Duodenal mucosa (tissue), 2 donors: ENCODE measurements around the gene STX2.
"Not testable (repeated sequence)": the region's sequence is repeated elsewhere in the genome, so short reads cannot be mapped to it uniquely, and the experiment has no call there.

Experiments used
- H3K27ac ChIP-seq: one replicate; pipeline ENCODE4 v1.7.0; 2013; ENCODE audit warnings: low read depth, low read length
- H3K27me3 ChIP-seq, 2 donors: one replicate each; pipeline ENCODE4 v1.7.0; 2013; ENCODE audit warnings: low read length in 2 of 2, control low read depth in 1 of 2; ENCODE audit not compliant: insufficient read depth in 2 of 2, control insufficient read depth in 1 of 2
- H3K36me3 ChIP-seq, 2 donors: one replicate each; pipeline ENCODE4 v1.7.0; 2013; ENCODE audit warnings: low read length in 2 of 2, control low read depth in 1 of 2; ENCODE audit not compliant: insufficient read depth in 2 of 2, control insufficient read depth in 1 of 2
- H3K4me1 ChIP-seq, 2 donors: one replicate each; pipeline ENCODE4 v1.7.0; 2013; ENCODE audit warnings: low read length in 2 of 2, control low read depth in 1 of 2; ENCODE audit not compliant: insufficient read depth in 2 of 2, control insufficient read depth in 1 of 2
- H3K4me3 ChIP-seq, 2 donors: one replicate each; pipeline ENCODE4 v1.7.0; 2013; ENCODE audit warnings: low read length in 2 of 2, low read depth in 1 of 2
- H3K9ac ChIP-seq, 2 donors: one replicate each; pipeline ENCODE4 v1.7.0; 2013; ENCODE audit warnings: low read length in 2 of 2, low read depth in 1 of 2
- H3K9me3 ChIP-seq, 2 donors: one replicate each; pipeline ENCODE4 v1.7.0; 2013; ENCODE audit warnings: low read length in 2 of 2, control low read depth in 1 of 2; ENCODE audit not compliant: control insufficient read depth in 1 of 2

Gene STX2

GRCh38 chr12:130849561-130850417 is 10.7 kb upstream of the STX2 start:
- no peak overlapping the region for H3K27ac ChIP-seq
- H3K9ac ChIP-seq = no peak overlapping the region
- no peaks in the 10 kb centered on the region for H3K36me3 ChIP-seq
- no peak overlapping the region for H3K4me3 ChIP-seq
- no peaks in the 10 kb centered on the region for H3K9me3 ChIP-seq
- H3K27me3 ChIP-seq = no peaks in the 10 kb centered on the region
- peaks cover 0 to 5% of the 10 kb centered on the region in 2 donors for H3K4me1 ChIP-seq

DNA sequence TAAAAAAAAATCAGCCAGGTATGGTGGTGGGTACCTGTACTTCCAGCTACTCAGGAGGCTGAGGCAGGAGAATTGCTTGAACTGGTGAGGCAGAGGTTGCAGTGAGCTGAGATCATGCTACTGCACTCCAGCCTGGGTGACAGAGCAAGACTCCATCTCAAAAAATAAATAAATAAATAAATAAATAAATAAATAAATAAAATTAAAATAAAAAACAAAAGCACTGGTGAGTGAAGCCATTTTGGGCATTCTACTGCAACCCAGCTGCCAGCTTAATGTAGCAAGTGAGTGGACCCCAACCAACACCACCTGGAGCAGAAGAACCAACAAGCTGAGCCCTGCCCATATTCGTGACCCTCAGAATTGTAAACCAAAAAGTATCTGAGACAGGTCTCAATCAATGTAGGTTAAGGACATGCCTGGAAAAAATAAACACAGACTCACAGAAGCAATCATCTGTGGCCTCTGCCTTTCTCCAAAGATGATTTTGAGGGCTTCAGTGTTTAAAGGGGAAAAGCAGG is 9.8 kb upstream of the STX2 start:
- H3K4me3 ChIP-seq, H3K9me3 ChIP-seq, H3K4me1 ChIP-seq, H3K36me3 ChIP-seq, H3K27ac ChIP-seq, H3K27me3 ChIP-seq, H3K9ac ChIP-seq: not testable (repeated sequence)

DNA sequence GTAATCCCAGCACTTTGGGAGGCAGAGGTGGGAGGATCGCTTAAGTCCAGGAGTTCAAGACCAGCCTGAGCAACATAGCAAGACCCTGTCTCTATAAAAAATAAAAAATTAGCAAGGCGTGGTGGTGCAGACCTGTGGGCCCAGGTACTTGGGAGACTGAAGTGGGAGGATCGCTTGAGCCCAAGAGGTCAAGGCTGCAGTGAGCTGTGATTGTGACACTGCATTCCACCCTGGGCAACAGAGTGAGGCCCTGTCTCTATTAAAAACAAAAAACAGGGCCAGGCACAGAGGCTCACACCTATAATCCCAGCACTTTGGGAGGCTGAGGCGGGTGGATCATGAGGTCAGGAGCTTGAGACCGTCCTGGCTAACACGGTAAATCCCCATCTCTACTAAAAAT is 9.1 kb upstream of the STX2 start:
- H3K9me3 ChIP-seq, H3K27ac ChIP-seq, H3K36me3 ChIP-seq, H3K4me1 ChIP-seq, H3K27me3 ChIP-seq, H3K4me3 ChIP-seq, H3K9ac ChIP-seq: not testable (repeated sequence)

- Histone ChIP-seq H3K9ac (no peak overlapping the region), H3K4me1 (peaks cover 0 to 5% of the 10 kb centered on the region in 2 donors), H3K9me3 (no peaks in the 10 kb centered on the region), H3K27me3 (no peaks in the 10 kb centered on the region), H3K36me3 (no peaks in the 10 kb centered on the region), H3K4me3 (no peak overlapping the region), H3K27ac (no peak overlapping the region)
Observed at GRCh38 chr12:130847112-130847511, 8.1 kb upstream of the STX2 start.

DNA sequence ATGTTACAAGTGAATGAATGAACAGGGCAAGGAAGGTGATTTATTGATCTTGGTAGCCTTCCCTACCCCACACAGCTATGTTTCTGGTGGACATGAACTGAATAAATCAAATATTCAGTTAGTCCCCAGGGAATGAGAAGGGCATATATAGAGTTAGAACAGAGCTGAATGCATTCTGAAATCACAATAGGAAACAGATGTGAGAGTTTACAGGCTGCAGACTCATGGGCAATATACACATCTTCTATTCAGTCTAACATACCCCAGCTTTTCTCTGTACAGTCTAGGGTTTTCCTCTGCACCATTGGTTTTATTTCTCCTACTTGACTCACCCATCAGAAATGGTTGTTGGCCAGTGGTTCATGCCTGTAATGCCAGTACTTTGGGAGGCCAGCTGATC is 7.3 kb upstream of the STX2 start:
- Histone ChIP-seq H3K9me3 (no peaks in the 10 kb centered on the region), H3K9ac (no peak overlapping the region), H3K4me1 (peaks cover 0 to 5% of the 10 kb centered on the region in 2 donors), H3K36me3 (no peaks in the 10 kb centered on the region), H3K27ac (no peak overlapping the region), H3K27me3 (no peaks in the 10 kb centered on the region), H3K4me3 (no peak overlapping the region)

DNA sequence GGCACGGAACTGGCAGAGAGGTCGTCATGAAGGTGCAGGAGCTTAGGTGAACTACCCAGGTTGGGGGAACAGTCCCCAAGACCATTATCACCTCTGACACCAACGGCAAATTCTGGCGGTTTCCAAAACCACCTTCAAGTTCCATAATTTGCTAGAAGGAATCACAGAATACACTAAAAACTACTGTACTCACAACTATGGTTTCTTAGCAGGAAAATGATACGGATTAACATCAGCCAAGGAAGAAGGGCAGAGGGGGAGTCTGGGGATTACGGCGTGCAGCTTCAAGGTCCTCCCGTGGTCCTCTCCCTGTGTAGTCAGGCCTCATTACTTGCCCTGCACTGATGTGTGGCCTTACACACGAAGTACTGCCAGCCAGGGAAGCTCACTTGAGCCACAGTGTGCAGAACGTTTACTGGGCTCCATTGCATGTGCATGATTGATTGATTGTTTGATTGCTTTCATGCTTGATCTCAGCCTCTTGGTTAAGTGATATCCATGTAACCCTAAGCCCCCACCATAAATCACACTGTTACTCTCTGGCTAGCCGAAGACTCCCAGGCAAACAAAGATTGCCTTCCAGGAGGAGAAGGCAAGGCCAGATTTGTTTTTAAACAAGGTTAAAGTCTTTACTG is 837 bp upstream of the STX2 start:
- H3K36me3 ChIP-seq = no peaks in the 10 kb centered on the region
- H3K4me1 ChIP-seq = peaks cover 11 to 16% of the 10 kb centered on the region in 2 donors
- peak overlapping the region; percentile 51 to 78 for H3K4me3 ChIP-seq
- H3K27ac ChIP-seq = no peak overlapping the region
- H3K27me3 ChIP-seq = peaks cover 0 to 5% of the 10 kb centered on the region in 2 donors
- H3K9me3 ChIP-seq = no peaks in the 10 kb centered on the region
- peak overlapping the region; percentile 28 to 38 for H3K9ac ChIP-seq

DNA sequence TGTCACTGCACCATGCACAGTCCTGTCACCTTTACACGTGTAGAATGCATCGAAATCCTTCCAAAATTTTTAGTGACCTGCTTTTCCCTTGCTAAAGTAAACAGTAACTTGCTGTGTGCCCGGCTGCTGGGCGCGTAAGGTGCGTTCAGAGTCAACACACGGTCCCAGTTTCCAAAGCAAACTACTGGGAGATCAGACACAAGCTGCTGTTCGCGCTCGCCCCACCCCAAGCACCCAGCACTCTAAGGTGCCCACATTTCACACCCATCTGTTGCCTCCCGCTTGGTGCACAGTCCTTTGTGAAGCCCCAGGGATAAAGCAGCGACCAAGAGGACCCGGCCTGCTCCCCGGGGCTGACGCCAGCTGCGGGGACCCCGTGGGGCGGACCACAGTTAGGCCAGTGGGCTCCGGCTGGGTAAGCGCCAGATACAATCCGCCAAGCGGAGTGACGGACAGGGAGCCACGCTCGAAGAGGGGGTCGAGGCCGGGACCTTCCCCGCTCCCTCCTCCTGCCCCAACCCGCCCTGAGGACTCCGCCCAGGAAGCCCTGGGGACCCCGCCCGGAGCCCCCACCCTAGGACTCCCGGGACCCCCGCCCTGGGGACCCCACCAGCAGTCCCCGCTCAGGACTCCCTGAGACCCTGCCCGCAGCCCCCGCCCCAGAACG is 633 bp downstream of the STX2 start:
- H3K27ac ChIP-seq = no peak overlapping the region
- peak overlapping the region in 1 of 2 donors; percentile 39 for H3K9ac ChIP-seq

GRCh38 chr12:130835436-130835835 is 3.6 kb downstream of the STX2 start:
- peaks cover 11 to 16% of the 10 kb centered on the region in 2 donors for H3K4me1 ChIP-seq
- H3K9me3 ChIP-seq = no peaks in the 10 kb centered on the region
- H3K27me3 ChIP-seq = peaks cover 0 to 5% of the 10 kb centered on the region in 2 donors
- H3K27ac ChIP-seq = no peak overlapping the region
- no peak overlapping the region for H3K9ac ChIP-seq
- no peaks in the 10 kb centered on the region for H3K36me3 ChIP-seq
- no peak overlapping the region for H3K4me3 ChIP-seq

More for the DNA sequence above, 633 bp downstream of the STX2 start:
- Histone ChIP-seq H3K9me3 (no peaks in the 10 kb centered on the region), H3K27me3 (peaks cover 0 to 5% of the 10 kb centered on the region in 2 donors), H3K4me1 (peaks cover 11 to 16% of the 10 kb centered on the region in 2 donors), H3K4me3 (peak overlapping the region; percentile 42 to 57), H3K36me3 (no peaks in the 10 kb centered on the region)

GRCh38 chr12:130835011-130835410 is 4.0 kb downstream of the STX2 start:
- no peak overlapping the region for H3K27ac ChIP-seq
- no peaks in the 10 kb centered on the region for H3K36me3 ChIP-seq
- H3K9ac ChIP-seq = no peak overlapping the region
- peaks cover 10 to 16% of the 10 kb centered on the region in 2 donors for H3K4me1 ChIP-seq
- peaks cover 0 to 5% of the 10 kb centered on the region in 2 donors for H3K27me3 ChIP-seq
- H3K9me3 ChIP-seq = no peaks in the 10 kb centered on the region
- H3K4me3 ChIP-seq = no peak overlapping the region
